NCI-H128 (cell line): ENCODE measurements around the gene MRPL33.
"Not testable (repeated sequence)": the region's sequence is repeated elsewhere in the genome, so short reads cannot be mapped to it uniquely, and the experiment has no call there.

Experiments used
- DNase-seq: peaks from one replicate; lab custom pipeline; 2025; ENCODE audit not compliant: unreplicated experiment; lab: John Stamatoyannopoulos, UW

MRPL33 gene

DNA sequence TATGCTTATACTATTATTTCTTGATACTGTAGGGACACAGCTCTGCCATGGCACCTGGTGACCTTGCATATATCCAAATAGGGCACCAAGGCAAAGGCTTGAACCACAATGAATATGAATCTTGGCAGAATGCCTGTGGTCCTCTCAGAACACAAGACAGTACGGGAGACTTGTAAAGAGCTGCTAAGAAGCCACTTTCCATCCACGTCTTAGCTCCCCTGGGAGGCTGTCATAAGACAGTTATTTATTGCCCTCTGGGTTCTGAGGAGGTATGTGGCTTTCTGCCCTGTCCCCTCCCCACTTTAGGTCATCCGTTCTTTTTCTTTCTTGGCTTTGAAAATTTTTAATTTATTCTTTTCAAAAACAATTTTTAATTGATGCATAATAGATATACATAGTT, 29.8 kb upstream of the MRPL33 start:
- no peak for DNase-seq

DNA sequence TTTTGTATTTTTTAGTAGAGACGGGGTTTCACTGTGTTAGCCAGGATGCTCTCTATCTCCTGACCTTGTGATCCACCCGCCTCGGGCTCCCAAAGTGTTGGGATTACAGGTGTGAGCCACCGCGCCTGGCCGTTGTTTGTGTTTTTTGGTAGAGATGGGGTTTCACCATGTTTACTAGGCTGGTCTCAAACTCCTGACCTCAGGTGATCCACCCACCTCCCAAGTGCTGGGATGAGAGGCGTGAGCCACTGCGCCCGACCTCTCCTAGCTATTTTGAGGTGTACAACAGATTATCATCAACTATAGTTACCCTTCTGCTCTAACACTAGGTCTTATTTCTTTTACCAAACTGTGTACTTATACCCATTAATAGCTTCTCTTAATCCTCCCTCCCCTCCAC, 28.9 kb upstream of the MRPL33 start:
- DNase-seq: no peak

DNA sequence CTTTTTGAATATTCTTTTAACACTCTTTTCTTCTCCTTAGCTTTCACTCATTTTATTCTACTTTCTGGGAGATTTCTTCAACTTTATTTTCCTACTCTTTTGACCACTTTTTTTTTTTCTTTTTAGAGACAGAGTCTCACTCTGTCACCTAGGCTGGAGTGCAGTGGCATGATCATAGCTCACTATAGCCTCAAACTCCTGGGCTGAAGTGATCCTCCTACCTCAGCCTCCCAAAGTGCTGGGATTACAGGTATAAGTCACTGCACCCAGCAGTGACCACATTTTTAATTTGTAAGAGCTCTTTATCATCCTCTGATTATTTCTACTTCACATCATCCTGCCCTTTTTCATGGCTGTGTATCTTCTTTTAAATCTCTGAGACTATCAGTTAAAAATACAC, 26.0 kb upstream of the MRPL33 start:
- not testable (repeated sequence) for DNase-seq

DNA sequence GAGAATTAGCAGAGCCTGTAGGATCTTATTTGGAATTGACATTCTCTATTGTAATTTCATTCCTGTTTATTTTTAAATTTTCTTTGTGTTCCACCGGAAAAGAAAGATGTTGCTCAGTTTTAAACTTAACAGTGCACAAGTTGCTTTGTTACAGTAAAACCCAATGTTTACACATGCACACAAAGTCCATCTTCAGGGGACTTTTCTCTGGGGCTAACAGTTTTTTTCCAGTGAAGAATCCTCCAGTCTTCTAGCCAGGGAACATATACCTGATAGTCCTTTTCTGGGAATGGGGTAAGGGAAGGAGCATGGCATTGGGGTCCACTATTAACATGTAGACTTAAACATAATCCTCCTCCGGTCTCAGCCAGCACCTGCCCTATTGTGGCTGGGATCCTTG, 25.2 kb upstream of the MRPL33 start:
- no peak for DNase-seq

DNA sequence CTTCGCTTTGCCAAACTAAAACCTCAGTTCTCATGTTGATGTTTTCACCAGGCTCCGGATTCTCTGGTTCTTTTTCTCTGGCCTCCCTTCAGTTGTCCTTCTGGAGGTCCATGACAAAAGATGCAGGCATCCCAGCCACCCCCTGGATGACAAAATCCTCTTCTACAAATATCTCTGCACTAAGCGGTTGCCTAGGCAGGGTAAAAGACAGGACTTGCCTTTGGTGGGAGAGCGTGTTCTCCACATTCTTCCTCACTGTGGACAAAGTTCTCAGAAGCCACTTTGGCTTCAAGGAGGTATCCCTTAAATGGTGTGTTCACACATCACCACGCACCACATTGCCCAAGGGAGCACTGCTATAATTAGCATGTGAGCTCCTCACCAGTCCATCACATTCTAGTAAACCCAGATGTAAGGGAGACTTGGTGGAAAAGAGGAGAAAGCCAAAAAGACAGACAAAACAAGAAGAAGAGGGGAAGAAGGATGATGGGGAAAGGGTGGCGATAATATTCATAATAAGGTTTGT, 23.6 kb upstream of the MRPL33 start:
- no peak for DNase-seq

DNA sequence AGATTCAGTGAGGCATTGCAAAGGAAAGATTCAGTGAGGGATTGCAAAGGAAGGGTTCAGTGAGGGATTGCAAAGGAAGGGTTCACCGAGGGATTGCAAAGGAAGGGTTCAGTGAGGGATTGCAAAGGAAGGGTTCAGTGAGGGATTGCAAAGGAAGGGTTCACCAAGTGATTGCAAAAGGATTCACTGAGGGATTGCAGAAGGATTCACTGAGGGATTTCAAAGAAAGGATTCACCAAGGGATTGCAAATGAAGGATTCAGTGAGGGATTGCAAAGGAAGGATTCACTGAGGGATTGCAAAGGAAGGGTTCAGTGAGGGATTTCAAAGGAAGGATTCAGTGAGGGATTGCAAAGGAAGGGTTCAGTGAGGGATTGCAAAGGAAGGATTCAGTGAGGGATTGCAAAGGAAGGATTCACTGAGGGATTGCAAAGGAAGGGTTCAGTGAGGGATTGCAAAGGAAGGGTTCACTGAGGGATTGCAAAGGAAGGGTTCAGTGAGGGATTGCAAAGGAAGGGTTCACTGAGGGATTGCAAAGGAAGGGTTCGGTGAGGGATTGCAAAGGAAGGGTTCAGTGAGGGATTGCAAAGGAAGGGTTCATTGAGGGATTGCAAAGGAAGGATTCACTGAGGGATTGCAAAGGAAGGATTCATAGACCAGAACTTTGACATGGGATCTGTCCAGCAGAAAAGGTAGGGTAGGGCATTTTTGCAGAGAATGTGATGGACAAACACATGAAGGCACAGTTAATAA, 22.5 kb upstream of the MRPL33 start:
- not testable (repeated sequence) for DNase-seq

DNA sequence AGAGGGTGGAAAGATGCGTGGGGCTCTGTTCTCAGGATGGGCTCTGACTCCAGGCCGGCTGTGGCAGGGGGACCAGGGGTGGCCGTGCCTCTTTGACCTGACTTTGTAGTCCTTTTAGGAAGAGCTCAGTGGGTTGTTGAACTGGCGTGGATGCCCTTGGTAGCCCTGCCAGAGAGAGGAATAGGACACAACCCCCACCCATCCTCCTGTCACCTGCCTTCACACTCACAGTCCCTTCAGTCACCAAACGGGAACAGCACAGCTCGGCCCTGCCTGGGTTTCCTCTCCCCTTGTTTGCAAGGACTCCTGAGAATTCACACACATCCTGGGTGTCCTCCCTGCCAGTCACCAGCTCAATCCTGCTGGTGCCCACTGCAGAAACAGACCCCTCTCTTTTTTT, 20.1 kb upstream of the MRPL33 start:
- DNase-seq: no peak

DNA sequence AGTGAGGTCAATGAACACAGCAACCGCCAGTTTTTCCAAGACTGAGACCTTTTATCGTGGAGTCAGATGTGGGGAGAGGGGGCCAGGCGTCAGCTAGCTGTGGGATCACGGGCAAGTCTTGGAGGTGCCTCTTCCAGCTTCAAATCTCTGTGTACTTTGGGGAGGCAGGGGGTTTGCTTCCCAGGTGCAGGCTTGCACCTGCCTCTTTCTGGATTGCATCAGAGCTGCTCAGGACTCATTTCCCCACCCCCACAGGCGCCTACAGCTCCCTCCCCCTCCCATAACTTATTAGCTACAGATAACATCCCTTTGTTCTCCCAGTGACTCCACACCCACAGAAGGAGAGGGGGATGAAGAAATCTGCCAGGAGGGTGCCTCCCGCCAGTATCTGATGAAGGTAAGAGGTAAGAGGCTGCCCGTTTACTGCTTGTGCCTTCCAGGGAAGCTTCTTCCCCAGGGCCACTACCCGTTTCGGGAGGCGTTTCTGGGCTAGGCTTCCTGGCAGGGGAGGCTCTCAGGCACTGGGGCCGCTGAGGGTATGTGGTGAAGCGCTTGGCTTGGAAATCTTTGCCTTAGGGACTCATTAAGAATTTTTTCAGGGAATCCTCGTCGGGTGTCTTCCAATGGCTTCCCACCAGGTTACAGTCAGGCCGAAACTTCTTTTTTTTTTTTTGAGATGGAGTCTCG, 18.8 kb upstream of the MRPL33 start:
- DNase-seq: no peak

DNA sequence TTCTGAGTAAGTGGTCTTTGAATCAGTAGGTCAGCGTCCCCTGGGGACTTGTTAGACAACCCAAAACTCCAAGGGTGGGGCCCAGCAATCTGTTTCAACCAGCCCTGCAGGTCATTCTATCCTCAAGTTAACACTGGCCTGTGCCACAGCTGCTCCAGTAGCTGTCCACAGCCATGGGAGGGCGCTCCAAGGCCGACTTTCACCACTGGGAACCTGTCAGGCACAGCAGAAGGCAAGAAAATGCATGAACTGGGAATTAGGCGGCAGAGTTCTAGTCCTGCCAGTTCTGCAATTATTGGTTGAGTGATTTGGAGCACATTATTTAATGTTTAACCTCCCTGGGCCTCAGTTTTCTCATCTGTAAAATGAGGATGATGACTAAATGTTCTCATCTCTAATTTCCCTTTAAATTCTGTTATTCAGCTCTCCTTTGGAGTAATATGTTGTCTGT, 17.4 kb upstream of the MRPL33 start:
- no peak for DNase-seq

DNA sequence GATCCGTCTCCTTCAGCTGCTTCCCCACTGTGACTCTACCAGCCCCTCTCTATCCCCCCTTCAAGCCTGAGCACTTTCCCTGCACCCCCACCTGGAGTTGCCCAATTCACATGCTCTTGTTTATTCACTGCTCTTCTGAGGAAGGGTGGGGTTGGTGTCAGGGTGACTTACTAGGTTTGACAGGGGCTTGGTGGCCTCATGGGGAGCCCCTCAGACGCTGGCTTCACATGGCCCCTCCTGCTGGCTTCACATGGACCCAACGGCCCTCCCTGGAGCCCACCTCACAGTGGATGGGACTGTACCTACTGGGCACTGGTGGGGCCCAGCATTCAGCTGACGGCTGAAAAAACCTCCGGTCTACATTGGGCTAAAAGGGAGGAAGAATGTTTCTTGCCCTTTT, 16.7 kb upstream of the MRPL33 start:
- no peak for DNase-seq

DNA sequence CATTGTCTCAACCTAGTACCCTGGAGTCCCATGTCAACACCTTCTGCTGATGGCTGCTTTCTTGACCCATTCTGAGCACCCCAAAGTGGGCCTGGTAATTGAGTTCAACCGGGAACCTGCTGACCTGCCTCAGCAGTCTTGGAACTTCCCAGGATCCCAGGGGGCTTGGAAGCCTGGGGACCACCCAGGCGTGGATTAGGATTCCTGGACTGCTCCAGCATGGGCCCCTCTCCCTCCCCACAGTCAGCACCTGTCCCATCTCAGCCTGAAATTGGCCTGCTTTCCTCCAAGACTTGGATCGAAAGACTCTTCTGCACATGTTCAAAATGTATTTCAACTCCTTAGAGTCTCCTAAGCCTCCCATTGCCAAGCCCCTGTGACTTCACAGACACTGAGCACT, 15.4 kb upstream of the MRPL33 start:
- no peak for DNase-seq

DNA sequence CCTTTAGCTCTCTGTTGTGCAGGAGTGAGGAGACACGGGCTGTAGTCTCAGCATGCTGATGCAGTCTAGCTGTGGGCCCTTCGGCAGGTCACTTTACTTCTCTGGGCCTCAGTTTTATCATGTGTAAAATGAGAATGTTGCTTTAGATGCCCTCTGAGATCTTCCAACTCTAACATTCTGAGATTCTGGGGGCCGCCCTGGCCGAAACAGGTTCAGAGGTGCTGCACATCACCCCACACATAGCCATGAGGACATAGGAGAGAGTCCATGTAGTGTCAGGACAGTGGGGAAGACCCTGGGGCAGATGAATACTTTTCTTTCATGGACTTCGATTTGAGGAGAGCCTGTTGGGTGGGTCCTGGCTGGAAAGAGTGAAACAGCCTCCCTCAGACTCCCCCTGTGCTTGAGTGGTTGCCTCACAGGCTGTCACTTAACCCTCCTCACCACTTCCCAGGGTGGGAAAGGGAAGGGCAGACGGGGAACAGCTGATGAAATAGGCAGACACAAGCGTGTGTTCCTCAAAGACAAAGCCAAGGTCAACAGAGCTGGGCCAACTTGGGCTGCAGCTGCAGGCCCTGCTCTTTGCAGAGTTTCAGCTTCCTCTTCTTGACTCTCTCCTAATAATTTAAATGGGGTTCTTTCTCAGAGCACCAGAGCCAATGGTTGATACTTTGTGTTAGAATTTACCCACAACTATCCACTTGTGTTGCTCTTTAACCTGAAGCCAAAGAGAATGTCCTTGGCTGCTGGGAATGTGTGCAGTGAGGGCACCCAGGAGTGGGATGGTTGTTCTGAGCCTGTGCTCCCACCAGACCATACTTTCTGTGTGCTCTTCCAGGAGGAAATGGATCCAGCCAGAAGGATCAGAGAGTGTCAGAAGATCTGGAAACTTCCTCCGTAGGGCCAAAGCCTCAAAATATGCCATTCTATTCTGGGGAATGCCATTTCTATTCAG, 14.7 kb upstream of the MRPL33 start:
- DNase-seq: no peak

DNA sequence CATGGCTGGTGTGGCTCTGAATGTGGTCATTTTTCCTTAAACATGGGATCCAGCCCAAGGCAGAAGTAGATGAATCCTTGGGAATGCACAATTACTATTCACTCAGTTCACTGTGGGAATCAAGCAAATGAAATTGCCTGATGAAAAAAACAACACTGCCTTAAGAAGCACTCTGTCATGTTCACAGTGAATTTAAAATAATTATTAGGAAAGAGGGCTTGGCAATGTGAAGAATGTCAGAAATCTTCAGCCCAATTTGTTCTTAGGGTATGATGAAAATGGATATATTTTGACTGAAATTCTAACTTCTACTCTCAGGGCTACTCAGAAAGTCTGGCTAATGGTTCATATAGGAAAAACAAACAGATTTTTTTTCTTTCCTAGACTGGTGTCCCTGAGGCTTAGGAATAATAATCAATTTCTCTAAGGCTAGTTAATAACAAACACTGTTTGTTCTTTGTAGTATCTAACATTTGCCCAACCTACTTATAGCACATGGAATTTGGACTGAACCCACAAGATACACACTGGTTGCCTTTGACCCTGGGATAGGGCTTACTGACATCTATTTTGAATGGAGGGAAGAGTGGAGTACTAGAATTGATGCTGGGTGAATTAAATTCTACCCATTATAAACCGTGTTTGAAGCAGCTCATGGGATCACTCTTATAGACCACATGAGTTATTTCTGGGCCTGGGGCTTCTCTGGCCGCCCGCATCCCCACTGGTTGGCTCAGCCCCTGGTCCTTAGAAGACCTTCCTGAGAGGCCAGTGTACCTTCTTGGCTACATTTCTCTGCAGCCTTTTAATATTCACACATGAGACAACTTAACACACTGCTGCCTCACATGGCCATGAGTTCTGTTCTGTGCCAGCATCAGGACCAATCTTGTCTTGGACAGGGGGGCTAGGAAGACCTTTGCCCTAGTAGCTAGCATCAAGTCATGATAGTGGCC, 8.3 kb upstream of the MRPL33 start:
- no peak for DNase-seq

DNA sequence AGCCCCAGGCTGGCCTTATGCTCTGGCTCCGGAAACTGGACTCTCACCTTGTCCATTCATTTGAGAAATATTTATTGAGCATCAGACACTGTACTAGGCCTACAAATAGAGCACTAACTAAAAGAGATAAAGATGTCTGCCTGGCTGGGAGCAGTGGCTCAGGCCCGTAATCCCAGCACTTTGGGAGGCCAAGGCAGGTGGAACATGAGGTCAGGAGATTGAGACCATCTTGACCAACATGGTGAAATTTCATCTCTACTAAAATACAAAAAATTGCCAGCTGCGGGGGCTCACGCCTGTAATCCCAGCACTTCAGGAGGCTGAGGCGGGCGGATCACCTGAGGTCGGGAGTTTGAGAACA, 7.6 kb upstream of the MRPL33 start:
- no peak for DNase-seq

DNA sequence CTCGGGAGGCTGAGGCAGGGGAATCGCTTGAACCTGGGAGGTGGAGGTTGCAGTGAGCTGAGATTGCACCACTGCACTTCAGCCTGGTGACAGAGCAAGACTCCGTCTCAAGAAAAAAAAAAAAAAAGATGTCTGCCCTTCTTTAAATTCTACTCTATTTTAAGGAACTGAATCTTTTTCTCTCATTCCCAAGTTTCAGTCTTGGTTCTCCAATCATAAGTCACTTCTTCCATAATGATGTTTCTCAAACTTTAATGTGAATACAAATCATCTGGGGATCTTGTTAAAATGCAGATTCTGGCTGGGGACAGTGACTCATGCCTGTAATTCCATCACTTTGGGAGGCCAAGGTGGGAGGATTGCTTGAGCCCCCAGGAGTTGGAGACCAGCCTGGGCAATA, 7.0 kb upstream of the MRPL33 start:
- DNase-seq: not testable (repeated sequence)

DNA sequence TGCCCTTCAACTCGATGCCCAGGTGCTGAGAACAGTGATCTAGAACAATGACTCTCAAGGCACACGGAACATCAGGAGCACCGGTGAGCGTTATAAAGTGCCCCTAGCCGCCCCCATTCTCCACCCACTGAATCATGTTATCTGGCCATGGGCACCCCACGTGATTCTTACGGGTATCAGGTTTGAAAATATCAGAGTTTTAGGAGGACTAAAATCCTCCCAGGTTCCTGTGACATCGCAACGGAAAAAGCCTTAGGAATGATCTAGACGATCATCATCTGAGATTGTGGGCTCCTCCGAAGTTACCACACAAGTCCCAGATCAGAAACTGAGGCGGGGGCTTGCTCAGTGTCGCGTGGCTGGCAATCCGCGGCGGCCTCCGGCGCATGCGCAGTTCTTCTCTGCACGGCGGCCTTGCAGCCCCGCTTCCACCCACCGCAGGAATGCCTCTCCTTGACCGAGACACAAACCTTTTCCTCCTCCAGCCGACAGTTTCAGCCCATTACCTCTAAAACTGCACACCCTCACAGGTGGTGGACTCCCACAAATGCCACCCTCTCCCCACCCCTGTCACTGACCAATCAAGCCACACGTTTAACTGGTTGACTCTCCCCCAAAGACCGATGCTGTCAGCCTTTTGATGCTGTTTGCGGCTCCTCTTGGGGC, 5.8 kb upstream of the MRPL33 start:
- no peak for DNase-seq

DNA sequence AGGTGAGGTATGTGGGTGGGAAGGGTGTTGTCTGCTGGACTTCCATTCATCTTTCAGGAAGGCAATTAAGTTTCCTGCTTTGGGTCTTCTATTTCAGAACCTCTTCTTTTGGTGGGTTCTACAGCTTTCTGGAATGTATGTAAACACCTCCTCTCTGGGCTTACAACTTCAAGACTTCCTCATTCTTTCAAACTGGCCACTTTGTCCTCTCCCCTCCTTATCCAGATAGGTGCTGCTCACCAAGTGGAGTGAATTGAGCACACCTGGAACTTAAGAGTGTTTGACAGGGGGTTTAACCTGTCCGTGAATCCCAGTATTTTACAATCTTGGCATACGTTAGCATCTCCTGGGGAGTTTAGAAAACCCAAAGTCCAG, 5.2 kb upstream of the MRPL33 start:
- no peak for DNase-seq

DNA sequence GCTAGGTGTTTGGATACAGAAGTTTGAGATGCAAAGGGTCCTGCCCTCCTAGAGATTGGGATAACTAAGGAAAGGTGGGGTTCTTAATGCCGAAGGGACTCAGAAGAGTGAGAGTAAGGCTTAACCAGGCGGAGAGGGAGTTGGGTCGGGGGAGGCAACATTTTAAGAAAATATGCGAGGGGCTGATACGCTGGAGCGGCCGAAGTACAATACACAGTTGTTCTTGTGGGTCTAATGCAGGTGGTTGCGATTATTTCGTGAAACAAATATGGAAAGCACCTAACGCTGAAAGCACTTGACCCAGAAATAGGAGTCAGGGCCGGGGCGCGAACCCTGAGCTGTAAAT, 344 bp upstream of the MRPL33 start:
- no peak for DNase-seq

DNA sequence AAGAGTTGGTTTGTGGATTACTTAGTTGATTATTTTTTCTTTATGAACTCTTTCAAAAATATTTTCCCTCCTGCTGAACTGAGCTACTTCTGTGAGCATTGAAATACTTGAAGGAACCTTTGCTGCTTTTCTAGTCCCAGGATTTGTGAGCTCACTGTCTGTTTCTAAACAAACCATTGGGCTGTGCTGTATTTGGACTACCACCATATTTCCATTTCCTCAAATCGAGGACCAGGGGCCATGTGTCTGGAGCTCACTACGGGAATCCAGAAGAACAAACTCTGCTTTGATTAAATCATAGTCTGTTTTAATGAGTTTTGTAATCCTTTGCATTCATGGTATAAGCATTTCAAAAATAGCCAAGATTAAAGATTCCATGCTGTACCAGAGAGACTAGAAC, 1.3 kb downstream of the MRPL33 start:
- DNase-seq: no peak

DNA sequence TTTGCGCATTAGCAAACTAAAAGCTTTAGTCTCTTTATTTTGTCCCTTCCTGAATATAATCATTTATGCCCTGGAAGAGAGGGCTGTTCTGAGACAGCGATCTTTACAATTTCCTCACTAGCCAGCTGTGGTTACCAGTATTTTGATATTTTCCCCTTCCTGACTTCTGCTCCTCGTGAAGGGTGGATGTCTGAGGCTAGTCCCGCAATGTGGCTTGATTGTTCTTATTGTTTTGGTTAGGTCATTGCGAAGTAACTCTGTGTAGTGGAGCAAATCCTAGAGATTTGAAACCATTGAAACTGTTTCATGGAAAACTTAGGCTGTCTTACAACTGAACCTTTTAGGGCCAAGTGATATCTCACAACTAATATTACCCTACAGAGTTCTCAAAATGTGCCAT, 2.4 kb downstream of the MRPL33 start:
- DNase-seq: no peak
